IMR-90 (cell line): Measurements from ENCODE around the gene LMAN2. TPM values are rescaled to one million over a fixed set of nuclear protein-coding genes. Genes with fewer than 3 reads are reported as not detected.

Source experiments
- ATAC-seq: fragments of 200-7000 bp; cut with Tn5 transposase; 2 replicates; pipeline ENCODE4 v1.9.1; 2020; ENCODE audit warnings: low read depth, mild to moderate bottlenecking, moderate library complexity
- BruUV-seq: library from RNA; stranded (reverse); fragments of 400-500 nt; replicated peaks from 2 replicates; lab custom pipeline; 2021; lab: Mats Ljungman, UMichigan
- CTCF ChIA-PET: fragments of 300-600 bp; formaldehyde crosslinking; extraction: SDS; loops from one replicate; lab custom pipeline; 2021; ENCODE audit warnings: antibody characterized with exemption; lab: Yijun Ruan, JAX
- POLR2A ChIA-PET: fragments of 300-600 bp; sonication (Branson Sonifier 250); formaldehyde crosslinking; loops from one replicate; lab custom pipeline; 2022; ENCODE audit warnings: antibody characterized with exemption; ENCODE audit not compliant: unreplicated experiment; lab: Charles Lee
- DNase-seq: peaks from one replicate; pipeline ENCODE4 v3.0.0; 2013
- H2AFZ ChIP-seq: replicated peaks from 2 replicates; pipeline ENCODE3; 2013; ENCODE audit warnings: low read length, mild to moderate bottlenecking; ENCODE audit not compliant: poor library complexity
- H2AK5ac ChIP-seq: 2 replicates; pipeline ENCODE4 v1.6.1; 2013; ENCODE audit warnings: low read depth, low read length, inconsistent platforms
- H2AK9ac ChIP-seq: replicated peaks from 2 replicates; pipeline ENCODE3; 2013; ENCODE audit warnings: mild to moderate bottlenecking, low read depth, low read length, moderate library complexity; ENCODE audit not compliant: poor library complexity
- H2BK120ac ChIP-seq: 2 replicates; pipeline ENCODE4 v1.6.1; 2013; ENCODE audit warnings: low read depth, low read length, inconsistent platforms
- H2BK15ac ChIP-seq: 3 replicates; pipeline ENCODE4 v1.6.1; 2013; ENCODE audit warnings: low read depth, low read length, inconsistent platforms
- H2BK20ac ChIP-seq: 2 replicates; pipeline ENCODE4 v1.6.1; 2013; ENCODE audit warnings: low read depth, mild to moderate bottlenecking, inconsistent platforms, low read length, moderate library complexity
- H2BK5ac ChIP-seq: 2 replicates; pipeline ENCODE4 v1.6.1; 2013; ENCODE audit warnings: mild to moderate bottlenecking, low read depth, low read length, inconsistent platforms; ENCODE audit not compliant: poor library complexity, severe bottlenecking
- H3K14ac ChIP-seq: replicated peaks from 2 replicates; pipeline ENCODE4 v1.6.1; 2013; ENCODE audit warnings: low read depth, low read length, inconsistent platforms
- H3K18ac ChIP-seq: 2 replicates; pipeline ENCODE4 v1.6.1; 2013; ENCODE audit warnings: low read depth, low read length, control low read depth
- H3K23ac ChIP-seq: 2 replicates; pipeline ENCODE4 v1.6.1; 2013; ENCODE audit warnings: low read depth, low read length, inconsistent platforms
- H3K27ac ChIP-seq: 2 replicates; pipeline ENCODE4 v1.5.1; 2013; ENCODE audit warnings: mild to moderate bottlenecking, control low read depth, low read length; ENCODE audit not compliant: insufficient read depth
- H3K27me3 ChIP-seq: 2 replicates; pipeline ENCODE4 v1.6.1; 2013; ENCODE audit warnings: low read length; ENCODE audit not compliant: control insufficient read depth, insufficient read depth
- H3K36me3 ChIP-seq: 2 replicates; pipeline ENCODE4 v1.6.1; 2013; ENCODE audit warnings: low read length, mixed read lengths; ENCODE audit not compliant: control insufficient read depth, insufficient read depth
- H3K4ac ChIP-seq: 2 replicates; pipeline ENCODE4 v1.6.1; 2013; ENCODE audit warnings: low read depth, low read length, inconsistent platforms
- H3K4me1 ChIP-seq: 2 replicates; pipeline ENCODE4 v1.6.1; 2013; ENCODE audit warnings: low read length, mixed read lengths; ENCODE audit not compliant: control insufficient read depth, insufficient read depth
- H3K4me2 ChIP-seq: 2 replicates; pipeline ENCODE4 v1.6.1; 2013; ENCODE audit warnings: low read depth, mild to moderate bottlenecking, control low read depth, low read length, moderate library complexity
- H3K4me3 ChIP-seq: 2 replicates; pipeline ENCODE4 v1.5.1; 2013; ENCODE audit warnings: low read depth, mild to moderate bottlenecking, control low read depth, low read length, moderate library complexity; ENCODE audit not compliant: insufficient read depth
- H3K56ac ChIP-seq: 2 replicates; pipeline ENCODE4 v1.6.1; 2013; ENCODE audit warnings: low read length, inconsistent platforms; ENCODE audit not compliant: insufficient read depth; ENCODE audit errors: extremely low read depth
- H3K79me1 ChIP-seq, 2 experiments: 2 replicates each; pipeline ENCODE4 v1.6.1; 2013; ENCODE audit warnings: low read length in 2 of 2, inconsistent platforms in 1 of 2, low read depth in 1 of 2
- H3K9ac ChIP-seq: 2 replicates; pipeline ENCODE4 v1.6.1; 2013; ENCODE audit warnings: low read depth, low read length, control low read depth
- H3K9me1 ChIP-seq: 2 replicates; pipeline ENCODE4 v1.6.1; 2013; ENCODE audit warnings: low read length, inconsistent platforms; ENCODE audit not compliant: insufficient read depth
- H3K9me3 ChIP-seq: 2 replicates; pipeline ENCODE4 v1.6.1; 2013; ENCODE audit warnings: low read length; ENCODE audit not compliant: control insufficient read depth, insufficient read depth
- H4K20me1 ChIP-seq: 2 replicates; pipeline ENCODE4 v1.6.1; 2013; ENCODE audit warnings: low read length, inconsistent platforms; ENCODE audit not compliant: insufficient read depth
- H4K5ac ChIP-seq: 2 replicates; pipeline ENCODE4 v1.6.1; 2013; ENCODE audit warnings: mild to moderate bottlenecking, low read depth, low read length, control low read depth
- H4K8ac ChIP-seq, 2 experiments: 2 replicates each; pipeline ENCODE4 v1.6.1; 2013; ENCODE audit warnings: low read depth in 2 of 2, low read length in 2 of 2, control low read depth in 1 of 2, inconsistent platforms in 1 of 2
- H4K91ac ChIP-seq: 2 replicates; pipeline ENCODE4 v1.6.1; 2013; ENCODE audit warnings: low read depth, low read length, inconsistent platforms; ENCODE audit not compliant: insufficient read depth
- BHLHE40 ChIP-seq: fragments of 150-350 bp; IDR thresholded peaks from 2 replicates; pipeline ENCODE4 v1.6.1; 2016; ENCODE audit warnings: mild to moderate bottlenecking, low read depth, low read length
- CHD1 ChIP-seq: IDR thresholded peaks from 2 replicates; pipeline ENCODE4 v1.6.1; 2012; ENCODE audit warnings: low read depth, low read length, improper control_type of control experiment
- NFE2L2 ChIP-seq: fragments of 150-350 bp; IDR thresholded peaks from 2 replicates; pipeline ENCODE4 v1.6.1; 2016; ENCODE audit warnings: low read depth, mild to moderate bottlenecking, low read length
- RAD21 ChIP-seq: IDR thresholded peaks from 2 replicates; pipeline ENCODE4 v1.6.1; 2012; ENCODE audit warnings: low read length, improper control_type of control experiment
- SMC3 ChIP-seq: fragments of 150-350 bp; IDR thresholded peaks from 2 replicates; pipeline ENCODE4 v1.6.1; 2016; ENCODE audit warnings: low read depth, mild to moderate bottlenecking, antibody characterized with exemption, low read length, moderate library complexity
- USF2 ChIP-seq: fragments of 150-350 bp; IDR thresholded peaks from 2 replicates; pipeline ENCODE4 v1.6.1; 2017; ENCODE audit warnings: mild to moderate bottlenecking, antibody characterized with exemption, low read length, low read depth
- WGBS, 2 experiments: methylation state at CpG; one replicate each; pipeline versions ENCODE4 v1.1.5 to v1.1.7; 2013; ENCODE audit warnings: missing lambda C conversion rate in 2 of 2; ENCODE audit not compliant: insufficient read length in 1 of 2; ENCODE audit errors: extremely low coverage in 2 of 2; 5-methylcytosine and 5-hydroxymethylcytosine counted together
- dilution Hi-C: fragments of 300-500 bp; cut with HindIII; formaldehyde crosslinking; loops from one replicate; pipeline ENCODE4 v1.14.3; 2018; ENCODE audit warnings: low sequenced_read_pairs; ENCODE audit not compliant: unreplicated experiment
- in situ Hi-C: fragments of 300-500 bp; cut with MboI; formaldehyde crosslinking; loops from 3 replicates; pipeline ENCODE4 v1.14.3; 2019; ENCODE audit warnings: low sequenced_read_pairs, inconsistent platforms, mixed read lengths
- intact Hi-C: fragments of 100-400 bp; cut with micrococcal nuclease; formaldehyde crosslinking; loops from 2 replicates; pipeline ENCODE4 v1.10.0; 2022
- polyA plus RNA-seq, 3 experiments: library from polyadenylated mRNA; depleted of rRNA; stranded (reverse); fragments of >200 nt; gene quantifications; 2 replicates each; pipeline ENCODE4 v1.2.3, GENCODE V29; 2012; ENCODE audit warnings: low replicate concordance in 1 of 3
- total RNA-seq: library from RNA; depleted of rRNA; stranded (reverse); fragments of >200 nt; gene quantifications from 2 replicates; pipeline ENCODE4 v1.2.3, GENCODE V29; 2012
- TF ChIP-seq, protein P1 (sequence below): fragments of 150-350 bp; IDR thresholded peaks from 2 replicates; pipeline ENCODE4 v1.6.1; 2016; ENCODE audit warnings: low read depth, mild to moderate bottlenecking, low read length, moderate library complexity, borderline replicate concordance

The LMAN2 gene
- total and polyA plus RNA-seq, 2 of the 4 experiments (the other 2 are of a cell fraction): 253 to 303 TPM

DNA sequence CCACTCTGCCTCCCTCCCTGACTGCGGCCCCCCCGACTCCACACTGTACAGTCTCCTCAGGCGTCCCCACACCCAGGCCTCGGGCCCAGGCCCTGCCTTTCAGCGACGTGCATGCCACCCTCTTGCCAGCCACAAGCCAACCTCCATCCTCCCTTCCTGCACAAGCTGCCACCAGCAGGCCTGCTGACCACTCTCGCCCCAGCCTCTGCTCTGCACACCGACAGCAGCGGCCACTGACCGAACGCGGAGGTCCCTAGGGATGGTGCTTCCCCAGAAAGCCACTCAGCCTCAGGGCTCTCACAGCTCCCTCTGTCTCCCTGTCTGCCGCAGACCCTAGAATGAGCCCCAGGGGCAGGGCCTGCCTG is 18.6 kb downstream of the LMAN2 start:
- H3K18ac ChIP-seq: no peak overlapping the region
- ChIA-PET POLR2A (no interaction called here), CTCF (no interaction called here)
- no peak overlapping the region for H3K56ac ChIP-seq
- BruUV-seq: no TSS peak
- no peak overlapping the region for H2BK5ac ChIP-seq
- no peak overlapping the region for H4K8ac ChIP-seq
- no peak overlapping the region for H4K5ac ChIP-seq
- peaks cover 5 to 14% of the 10 kb centered on the region in 2 experiments; a peak in 2 of 4 replicates for H3K79me1 ChIP-seq
- no peaks in the 10 kb centered on the region for H3K9me3 ChIP-seq
- no peak overlapping the region for H3K23ac ChIP-seq
- peaks cover 3% of the 10 kb centered on the region; the same call in 1 of the 2 replicates for H4K20me1 ChIP-seq
- dilution Hi-C loops (no loop called here), intact Hi-C loops (no loop called here), in situ Hi-C loops (no loop called here)
- no peak overlapping the region for H3K14ac ChIP-seq
- H3K36me3 ChIP-seq: peaks cover 77% of the 10 kb centered on the region
- H2BK120ac ChIP-seq: no peak overlapping the region
- no peak overlapping the region for H2AK5ac ChIP-seq
- 100% methylated on average over 6 of the region's 13 CpGs; no CpG with 5 or more reads in 1 of the 2 experiments for WGBS, 2 experiments
- no peak overlapping the region for H4K91ac ChIP-seq
- H3K4ac ChIP-seq: no peak overlapping the region
- no peak overlapping the region for H3K4me2 ChIP-seq
- H2BK15ac ChIP-seq: no peak overlapping the region
- no peak overlapping the region for H3K4me3 ChIP-seq
- no peak overlapping the region for H2BK20ac ChIP-seq
- no peak overlapping the region for H3K27ac ChIP-seq
- TF ChIP-seq SMC3 (no peak), CHD1 (no peak), RAD21 (no peak), USF2 (no peak), NFE2L2 (no peak), BHLHE40 (no peak)
- TF ChIP-seq, protein P1, sequence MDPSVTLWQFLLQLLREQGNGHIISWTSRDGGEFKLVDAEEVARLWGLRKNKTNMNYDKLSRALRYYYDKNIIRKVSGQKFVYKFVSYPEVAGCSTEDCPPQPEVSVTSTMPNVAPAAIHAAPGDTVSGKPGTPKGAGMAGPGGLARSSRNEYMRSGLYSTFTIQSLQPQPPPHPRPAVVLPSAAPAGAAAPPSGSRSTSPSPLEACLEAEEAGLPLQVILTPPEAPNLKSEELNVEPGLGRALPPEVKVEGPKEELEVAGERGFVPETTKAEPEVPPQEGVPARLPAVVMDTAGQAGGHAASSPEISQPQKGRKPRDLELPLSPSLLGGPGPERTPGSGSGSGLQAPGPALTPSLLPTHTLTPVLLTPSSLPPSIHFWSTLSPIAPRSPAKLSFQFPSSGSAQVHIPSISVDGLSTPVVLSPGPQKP: no peak
- no peak overlapping the region for H2AFZ ChIP-seq
- H3K9me1 ChIP-seq: no peaks in the 10 kb centered on the region
- no peak overlapping the region for H2AK9ac ChIP-seq
- H3K4me1 ChIP-seq: no peaks in the 10 kb centered on the region
- no peak overlapping the region for H3K9ac ChIP-seq
- H3K27me3 ChIP-seq: no peaks in the 10 kb centered on the region
- no peak for DNase-seq
- ATAC-seq: no peak
